ENCODE data around the gene KRT85. TPM values are rescaled to one million over a fixed set of nuclear protein-coding genes. Genes with fewer than 3 reads are reported as not detected.

The KRT85 gene
- total RNA-seq, 2 experiments from 2014 or later, result not detected

GRCh38 chr12:52350021-52350620 lies 17.2 kb downstream of the KRT85 start:
- Histone ChIP-seq H3K27ac (ENCODE audit: low read depth, low read length, poor library complexity, severe bottlenecking) (no peak overlapping the region), H3K9me2 (ENCODE audit: insufficient read depth, low read length) (no peaks in the 10 kb centered on the region), H3K36me3 (ENCODE audit: insufficient read depth, low read length) (no peaks in the 10 kb centered on the region), H4K20me1 (ENCODE audit: insufficient read depth, low read length) (no peaks in the 10 kb centered on the region), H3K4me3 (ENCODE audit: low read depth, low read length, poor library complexity, severe bottlenecking) (no peak overlapping the region), H3K9me3 (ENCODE audit: low read length) (no peaks in the 10 kb centered on the region), H3K79me2 (ENCODE audit: insufficient read depth, low read depth, low read length) (no peaks in the 10 kb centered on the region), H2AFZ (ENCODE audit: low read length) (no peak overlapping the region), H3K4me1 (ENCODE audit: insufficient read depth, low read length, poor library complexity, severe bottlenecking) (no peaks in the 10 kb centered on the region), H3K4me2 (ENCODE audit: low read length) (no peak overlapping the region)
- CTCF ChIA-PET (ENCODE audit: unreplicated experiment), result no interaction called here
- intact Hi-C loops (cut with micrococcal nuclease; ENCODE audit: unreplicated experiment), result no loop called here
- TF ChIP-seq EZH2phosphoT487 (IDR thresholded peaks at IDR 0.05; ENCODE audit: borderline replicate concordance, low read depth, low read length) (no peak), CTCF (conservative IDR thresholded peaks at IDR 0.05; ENCODE audit: low read length) (no peak)
- BruUV-seq (replicated peaks), result no TSS peak
- POLR2A ChIA-PET, result interaction anchor here (0.6 kb wide), 1 partner anchor 23 kb away, joined by 3 read pairs; no protein-coding TSS in a partner anchor
- DNase-seq (ENCODE audit: low spot score), result no peak

- no TSS peak for BruUV-seq (replicated peaks)
- H3K27ac ChIP-seq (ENCODE audit: low read depth, low read length, poor library complexity, severe bottlenecking), result no peak overlapping the region
- H2AFZ ChIP-seq (ENCODE audit: low read length), result no peak overlapping the region
- H3K4me2 ChIP-seq (ENCODE audit: low read length), result no peak overlapping the region
- intact Hi-C loops (cut with micrococcal nuclease; ENCODE audit: unreplicated experiment), result no loop called here
- no peaks in the 10 kb centered on the region for H3K9me2 ChIP-seq (ENCODE audit: insufficient read depth, low read length)
- TF ChIP-seq CTCF (conservative IDR thresholded peaks at IDR 0.05; ENCODE audit: low read length) (no peak), EZH2phosphoT487 (IDR thresholded peaks at IDR 0.05; ENCODE audit: borderline replicate concordance, low read depth, low read length) (no peak)
- DNase-seq (ENCODE audit: low spot score), result no peak
- no peaks in the 10 kb centered on the region for H4K20me1 ChIP-seq (ENCODE audit: insufficient read depth, low read length)
- no peak overlapping the region for H3K4me3 ChIP-seq (ENCODE audit: low read depth, low read length, poor library complexity, severe bottlenecking)
- no peaks in the 10 kb centered on the region for H3K4me1 ChIP-seq (ENCODE audit: insufficient read depth, low read length, poor library complexity, severe bottlenecking)
- H3K79me2 ChIP-seq (ENCODE audit: insufficient read depth, low read depth, low read length), result no peaks in the 10 kb centered on the region
- ChIA-PET CTCF (ENCODE audit: unreplicated experiment) (no interaction called here), POLR2A (interaction anchor here (0.6 kb wide), 1 partner anchor 534 kb away, joined by 4 read pairs; no protein-coding TSS in a partner anchor)
- no peaks in the 10 kb centered on the region for H3K9me3 ChIP-seq (ENCODE audit: low read length)
- no peaks in the 10 kb centered on the region for H3K36me3 ChIP-seq (ENCODE audit: insufficient read depth, low read length)
These were observed 18.1 kb downstream of the KRT85 start for GRCh38 chr12:52349196-52349595.
